Suprapubic skin (tissue), 4 donors: Measurements from ENCODE around the gene ARL6IP5. TPM values are rescaled to one million over a fixed set of nuclear protein-coding genes. Genes with fewer than 3 reads are reported as not detected.

Experiments used
- DNase-seq, 2 donors: peaks; one replicate each; pipeline ENCODE4 v3.0.0-alpha.2; 2019; ENCODE audit warnings: low spot score in 2 of 2
- H3K27ac ChIP-seq: fragments of 200-600 bp; sonication (generic); one replicate; pipeline ENCODE4 v1.5.1; 2019
- H3K27me3 ChIP-seq: fragments of 200-600 bp; sonication (generic); one replicate; pipeline ENCODE4 v1.5.1; 2019
- H3K36me3 ChIP-seq: fragments of 200-600 bp; sonication (generic); one replicate; pipeline ENCODE4 v1.5.1; 2019
- H3K4me1 ChIP-seq: fragments of 200-600 bp; sonication (generic); one replicate; pipeline ENCODE4 v1.5.1; 2019
- H3K4me3 ChIP-seq: fragments of 200-600 bp; sonication (generic); one replicate; pipeline ENCODE4 v1.5.1; 2019; ENCODE audit warnings: mild to moderate bottlenecking
- H3K9me3 ChIP-seq: fragments of 200-600 bp; sonication (generic); one replicate; pipeline ENCODE4 v1.5.1; 2019
- CTCF ChIP-seq, 2 donors: fragments of 200-600 bp in 1 of 2; fragments of 450-650 bp in 1 of 2; sonication (generic) in 1 of 2; IDR thresholded peaks; one replicate each; pipeline ENCODE4 v1.5.1; 2016 to 2019; ENCODE audit warnings: antibody characterized with exemption in 2 of 2, mild to moderate bottlenecking in 1 of 2, moderate library complexity in 1 of 2
- EP300 ChIP-seq: sonication (generic); formaldehyde crosslinking; IDR thresholded peaks from one replicate; pipeline ENCODE4 v1.6.1; 2017; ENCODE audit warnings: antibody characterized with exemption
- POLR2A ChIP-seq, 2 donors: fragments of 450-650 bp; IDR thresholded peaks; one replicate each; pipeline ENCODE4 v1.6.1; 2017; ENCODE audit warnings: antibody characterized with exemption in 2 of 2, mild to moderate bottlenecking in 2 of 2, moderate library complexity in 2 of 2
- POLR2AphosphoS5 ChIP-seq, 3 donors: sonication (generic); formaldehyde crosslinking; IDR thresholded peaks; one replicate each; pipeline ENCODE4 v1.6.1; 2017; ENCODE audit warnings: antibody characterized with exemption in 3 of 3
- WGBS: methylation state at CpG from one replicate; pipeline ENCODE4 v1.1.5; 2018; 5-methylcytosine and 5-hydroxymethylcytosine counted together
- total RNA-seq, 4 donors: library from RNA; depleted of rRNA; stranded (reverse); fragments of >200 nt; gene quantifications; one replicate each; pipeline ENCODE4 v1.1.0, GENCODE V29; 2016

Gene ARL6IP5
- total RNA-seq, 4 donors from 2014 or later, result 58.6 to 106 (median 69.0) TPM

- H3K36me3 ChIP-seq, result peaks cover 51% of the 10 kb centered on the region
- DNase-seq, result no peak
- no peaks in the 10 kb centered on the region for H3K9me3 ChIP-seq
- no peak overlapping the region for H3K4me3 ChIP-seq
- no peak for TF ChIP-seq POLR2AphosphoS5 (IDR thresholded peaks at IDR 0.05)
- no peak for TF ChIP-seq POLR2A (IDR thresholded peaks at IDR 0.05)
- no peak for TF ChIP-seq CTCF (IDR thresholded peaks at IDR 0.05)
- no peak for TF ChIP-seq EP300
- H3K27me3 ChIP-seq, result no peaks in the 10 kb centered on the region
- 78% methylated on average over 4 of the region's 4 CpGs for WGBS
- no peak overlapping the region for H3K27ac ChIP-seq
- H3K4me1 ChIP-seq, result no peaks in the 10 kb centered on the region
Observed at GRCh38 chr3:69066121-69066520, 18.6 kb upstream of the ARL6IP5 start.

GRCh38 chr3:69072928-69073327 lies 11.8 kb upstream of the ARL6IP5 start:
- TF ChIP-seq POLR2AphosphoS5 (IDR thresholded peaks at IDR 0.05) (no peak), EP300 (no peak), CTCF (IDR thresholded peaks at IDR 0.05) (no peak), POLR2A (IDR thresholded peaks at IDR 0.05) (no peak)
- WGBS, result 96% methylated on average over 3 of the region's 3 CpGs
- Histone ChIP-seq H3K4me1 (peaks cover 7% of the 10 kb centered on the region), H3K9me3 (no peaks in the 10 kb centered on the region), H3K27me3 (no peaks in the 10 kb centered on the region), H3K36me3 (peaks cover 28% of the 10 kb centered on the region), H3K4me3 (no peak overlapping the region), H3K27ac (no peak overlapping the region)
- no peak for DNase-seq

- peaks cover 6% of the 10 kb centered on the region for H3K36me3 ChIP-seq
- H3K27me3 ChIP-seq, result no peaks in the 10 kb centered on the region
- DNase-seq, result no peak
- H3K9me3 ChIP-seq, result no peaks in the 10 kb centered on the region
- peak overlapping the region; percentile 80 for H3K4me3 ChIP-seq
- TF ChIP-seq POLR2AphosphoS5 (IDR thresholded peaks at IDR 0.05), result no peak
- no peak for TF ChIP-seq EP300
- TF ChIP-seq POLR2A (IDR thresholded peaks at IDR 0.05), result no peak
- no peak for TF ChIP-seq CTCF (IDR thresholded peaks at IDR 0.05)
- WGBS, result 3% methylated on average over 11 of the region's 29 CpGs
- peak overlapping the region; percentile 87 for H3K27ac ChIP-seq
- peaks cover 66% of the 10 kb centered on the region for H3K4me1 ChIP-seq
Observed at GRCh38 chr3:69079269-69080159, 5.2 kb upstream of the ARL6IP5 start.

- peaks cover 67% of the 10 kb centered on the region for H3K4me1 ChIP-seq
- no peaks in the 10 kb centered on the region for H3K36me3 ChIP-seq
- peak within 1 kb of the TSS; percentile 87 for H3K27ac ChIP-seq
- 4% methylated on average over 36 of the region's 37 CpGs for WGBS
- no peaks in the 10 kb centered on the region for H3K27me3 ChIP-seq
- TF ChIP-seq POLR2A (IDR thresholded peaks at IDR 0.05) (peak in 1 of 2 donors; percentile 25), POLR2AphosphoS5 (IDR thresholded peaks at IDR 0.05) (peak in 1 of 3 donors; percentile 73), CTCF (IDR thresholded peaks at IDR 0.05) (no peak)
- DNase-seq, result peak; percentile 95 to 96
- peak within 1 kb of the TSS; percentile 80 for H3K4me3 ChIP-seq
- no peaks in the 10 kb centered on the region for H3K9me3 ChIP-seq
Observed at GRCh38 chr3:69080233-69080920, 4.4 kb upstream of the ARL6IP5 start, which contains the start of gene UBA3. TSS of gene UBA3 (minus strand) at chr3:69080365. CDS start at chr3:69080353, 12 bp downstream.
